NB4 (cell line): Measurements from ENCODE around the gene CHST9.

Source experiments
- CTCF ChIP-seq: IDR thresholded peaks from one replicate; pipeline ENCODE4 v1.5.1; 2012; ENCODE audit warnings: low read depth, low read length
- MAX ChIP-seq: IDR thresholded peaks from 2 replicates; pipeline ENCODE4 v1.6.1; 2011; ENCODE audit warnings: low read depth, low read length
- MYC ChIP-seq: IDR thresholded peaks from 2 replicates; pipeline ENCODE4 v1.6.1; 2011; ENCODE audit warnings: low read depth, low read length
- POLR2A ChIP-seq: IDR thresholded peaks from 2 replicates; pipeline ENCODE4 v1.6.1; 2011; ENCODE audit warnings: mild to moderate bottlenecking; ENCODE audit not compliant: insufficient read length; ENCODE audit errors: extremely low read depth

GRCh38 chr18:26874283-26874682 lies 310.8 kb downstream of the CHST9 start:
- no peak for TF ChIP-seq POLR2A
- no peak for TF ChIP-seq CTCF
- no peak for TF ChIP-seq MAX
- no peak for TF ChIP-seq MYC
